Natural killer cell (primary cell): ENCODE data around the gene KLHL12. TPM values are rescaled to one million over a fixed set of nuclear protein-coding genes. Genes with fewer than 3 reads are reported as not detected.
"Not testable (repeated sequence)": the region's sequence is repeated elsewhere in the genome, so short reads cannot be mapped to it uniquely, and the experiment has no call there.

Source experiments
- ATAC-seq, 3 donors: fragments of 150-1000 bp in 2 of 3; fragments of 200-7000 bp in 1 of 3; cut with Tn5 transposase; 1 replicate in 1 of 3; 2 replicates in 2 of 3; pipeline ENCODE4 v1.10.0; 2021; ENCODE audit warnings: mild to moderate bottlenecking in 2 of 3, moderate library complexity in 2 of 3
- DNase-seq, 2 donors: peaks; one replicate each; pipeline versions ENCODE4 v3.0.0 to v3.0.0-alpha.2; 2013 to 2021; ENCODE audit warnings: mixed read lengths in 1 of 2
- H3K27ac ChIP-seq: one replicate; pipeline ENCODE4 v1.5.1; 2013; ENCODE audit warnings: mild to moderate bottlenecking, low read length
- H3K27me3 ChIP-seq: one replicate; pipeline ENCODE4 v1.6.1; 2013; ENCODE audit warnings: low read length; ENCODE audit not compliant: control insufficient read depth, insufficient read depth
- H3K36me3 ChIP-seq: one replicate; pipeline ENCODE4 v1.6.1; 2013; ENCODE audit warnings: low read length; ENCODE audit not compliant: control insufficient read depth, insufficient read depth
- H3K4me1 ChIP-seq: one replicate; pipeline ENCODE4 v1.6.1; 2013; ENCODE audit warnings: low read length; ENCODE audit not compliant: control insufficient read depth, insufficient read depth
- H3K4me3 ChIP-seq: one replicate; pipeline ENCODE4 v1.5.1; 2013; ENCODE audit warnings: low read length
- H3K9me3 ChIP-seq: one replicate; pipeline ENCODE4 v1.6.1; 2013; ENCODE audit warnings: low read length; ENCODE audit not compliant: control insufficient read depth, insufficient read depth
- H3K27ac Mint-ChIP-seq, 2 donors: one replicate each; pipeline ENCODE4 v1.8.0; 2022; ENCODE audit warnings: mild to moderate bottlenecking in 2 of 2, mixed read lengths in 2 of 2, moderate library complexity in 1 of 2
- H3K27me3 Mint-ChIP-seq, 2 donors: one replicate each; pipeline ENCODE4 v1.8.0; 2022; ENCODE audit warnings: low read depth in 2 of 2, mixed read lengths in 2 of 2
- H3K36me3 Mint-ChIP-seq: one replicate; pipeline ENCODE4 v1.8.0; 2022; ENCODE audit warnings: mixed read lengths
- H3K4me1 Mint-ChIP-seq, 2 donors: one replicate each; pipeline ENCODE4 v1.8.0; 2022; ENCODE audit warnings: mixed read lengths in 2 of 2
- H3K4me3 Mint-ChIP-seq: one replicate; pipeline ENCODE4 v1.8.0; 2022; ENCODE audit warnings: mild to moderate bottlenecking, moderate library complexity, mixed read lengths
- H3K9me3 Mint-ChIP-seq, 2 donors: one replicate each; pipeline ENCODE4 v1.8.0; 2022; ENCODE audit warnings: mixed read lengths in 2 of 2
- CTCF ChIP-seq: fragments of 200-600 bp; IDR thresholded peaks from one replicate; pipeline ENCODE4 v1.8.0; 2022; ENCODE audit warnings: antibody characterized with exemption
- WGBS: methylation state at CpG from one replicate; pipeline ENCODE4 v1.1.7; 2013; ENCODE audit warnings: missing lambda C conversion rate; ENCODE audit not compliant: insufficient coverage; 5-methylcytosine and 5-hydroxymethylcytosine counted together
- intact Hi-C: fragments of 100-400 bp; cut with micrococcal nuclease; formaldehyde crosslinking; loops from one replicate; pipeline ENCODE4 v1.14.2; 2022
- total RNA-seq, 4 donors: library from RNA; stranded (reverse); fragments of 120-200 nt in 1 of 4; gene quantifications; one replicate each; pipeline versions ENCODE4 v1.2.3 to v1.2.4, GENCODE V29; 2013 to 2022

KLHL12 gene
- total RNA-seq, 3 donors from 2014 or later (not counting 1 experiment from before 2014, with no cell fraction given) = 19.2 to 23.2 (median 22.6) TPM

GRCh38 chr1:202909494-202909893 is 17.5 kb downstream of the KLHL12 start:
- no peaks in the 10 kb centered on the region for H3K9me3 ChIP-seq
- 91% methylated on average over 1 of the region's 1 CpG for WGBS
- no peak overlapping the region for H3K4me3 Mint-ChIP-seq
- H3K36me3 ChIP-seq = peaks cover 59% of the 10 kb centered on the region
- no peaks in the 10 kb centered on the region for H3K27me3 Mint-ChIP-seq
- no peak for TF ChIP-seq CTCF
- peaks cover 41% of the 10 kb centered on the region for H3K36me3 Mint-ChIP-seq
- ATAC-seq (no peak), DNase-seq (no peak)
- H3K4me3 ChIP-seq = no peak overlapping the region
- H3K9me3 Mint-ChIP-seq = no peaks in the 10 kb centered on the region
- H3K27me3 ChIP-seq = no peaks in the 10 kb centered on the region
- H3K4me1 ChIP-seq = no peaks in the 10 kb centered on the region
- no peak overlapping the region for H3K27ac Mint-ChIP-seq
- H3K27ac ChIP-seq = no peak overlapping the region
- peaks cover 21 to 29% of the 10 kb centered on the region in 2 donors for H3K4me1 Mint-ChIP-seq
- intact Hi-C loops = no loop called here

DNA sequence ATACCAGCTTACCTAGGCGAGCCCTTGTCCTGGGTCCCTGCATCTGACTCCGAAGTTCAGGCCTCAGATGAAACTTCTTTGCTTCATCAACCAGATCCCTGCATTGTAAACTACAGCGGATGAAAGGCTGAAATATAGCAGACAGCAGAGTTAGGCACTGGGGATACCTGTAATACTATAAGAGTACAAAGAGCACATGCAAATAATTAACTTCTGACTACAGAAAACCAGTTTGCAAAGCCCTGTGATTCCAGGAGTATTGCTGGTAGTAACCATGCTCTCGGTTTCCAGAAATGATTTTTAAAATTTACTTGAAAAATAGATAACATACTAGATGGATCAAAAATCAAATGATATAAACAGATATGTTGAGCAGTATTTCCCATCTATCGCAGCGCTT is 18.0 kb downstream of the KLHL12 start:
- ATAC-seq = no peak
- Histone ChIP-seq H3K4me1 (no peaks in the 10 kb centered on the region), H3K27me3 (no peaks in the 10 kb centered on the region), H3K4me3 (no peak overlapping the region), H3K27ac (no peak overlapping the region), H3K9me3 (no peaks in the 10 kb centered on the region), H3K36me3 (peaks cover 58% of the 10 kb centered on the region)
- Mint-ChIP-seq H3K27me3 (no peaks in the 10 kb centered on the region), H3K9me3 (no peaks in the 10 kb centered on the region), H3K4me1 (peaks cover 21 to 27% of the 10 kb centered on the region in 2 donors), H3K27ac (no peak overlapping the region), H3K4me3 (no peak overlapping the region), H3K36me3 (peaks cover 37% of the 10 kb centered on the region)
- intact Hi-C loops = no loop called here
- no peak for DNase-seq
- no peak for TF ChIP-seq CTCF
- WGBS = 94% methylated on average over 3 of the region's 6 CpGs

GRCh38 chr1:202905331-202905730 is 21.7 kb downstream of the KLHL12 start:
- ATAC-seq (no peak), DNase-seq (no peak)
- no peak overlapping the region for H3K27ac Mint-ChIP-seq
- Histone ChIP-seq H3K36me3 (peaks cover 48% of the 10 kb centered on the region), H3K4me1 (no peaks in the 10 kb centered on the region), H3K9me3 (no peaks in the 10 kb centered on the region), H3K27ac (no peak overlapping the region), H3K27me3 (no peaks in the 10 kb centered on the region), H3K4me3 (no peak overlapping the region)
- intact Hi-C loops = no loop called here
- peaks cover 0 to 4% of the 10 kb centered on the region in 2 donors for H3K4me1 Mint-ChIP-seq
- no peak overlapping the region for H3K4me3 Mint-ChIP-seq
- no peaks in the 10 kb centered on the region for H3K27me3 Mint-ChIP-seq
- WGBS = 47% methylated on average over 3 of the region's 4 CpGs
- no peaks in the 10 kb centered on the region for H3K9me3 Mint-ChIP-seq
- H3K36me3 Mint-ChIP-seq = peaks cover 10% of the 10 kb centered on the region
- no peak for TF ChIP-seq CTCF

GRCh38 chr1:202903808-202904207 is 23.2 kb downstream of the KLHL12 start:
- H3K27me3 ChIP-seq, intact Hi-C loops, H3K4me1 ChIP-seq, H3K4me1 Mint-ChIP-seq, H3K36me3 Mint-ChIP-seq, H3K27me3 Mint-ChIP-seq, ATAC-seq, DNase-seq, H3K27ac Mint-ChIP-seq, H3K27ac ChIP-seq, H3K4me3 ChIP-seq, H3K9me3 Mint-ChIP-seq, H3K4me3 Mint-ChIP-seq, H3K9me3 ChIP-seq: not testable (repeated sequence)
- peaks cover 42% of the 10 kb centered on the region for H3K36me3 ChIP-seq
- WGBS = over 99% methylated on average over 5 of the region's 5 CpGs
